Measurements from ENCODE around the gene LYRM7.
"Not testable (repeated sequence)": the region's sequence is repeated elsewhere in the genome, so short reads cannot be mapped to it uniquely, and the experiment has no call there.

LYRM7 gene

DNA sequence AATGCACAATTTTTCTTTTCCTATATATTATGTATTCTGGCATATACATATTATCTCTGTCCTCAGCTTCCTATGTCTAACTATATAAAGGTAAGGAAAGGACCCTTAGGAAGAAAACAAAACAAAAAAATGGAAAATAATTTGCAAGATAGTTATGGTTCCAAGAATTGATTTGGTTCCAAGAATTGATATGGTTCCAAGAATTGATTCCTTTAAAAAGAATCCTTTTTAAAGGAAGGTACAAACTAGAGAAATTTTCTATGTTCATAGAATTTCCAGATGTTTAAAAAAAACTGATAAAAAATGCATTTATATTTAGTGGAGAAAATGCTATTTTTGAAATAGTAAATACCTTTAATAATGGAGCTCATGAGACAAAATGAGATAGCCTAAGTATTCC, 12.1 kb downstream of the LYRM7 start:
- no peak for DNase-seq

DNA sequence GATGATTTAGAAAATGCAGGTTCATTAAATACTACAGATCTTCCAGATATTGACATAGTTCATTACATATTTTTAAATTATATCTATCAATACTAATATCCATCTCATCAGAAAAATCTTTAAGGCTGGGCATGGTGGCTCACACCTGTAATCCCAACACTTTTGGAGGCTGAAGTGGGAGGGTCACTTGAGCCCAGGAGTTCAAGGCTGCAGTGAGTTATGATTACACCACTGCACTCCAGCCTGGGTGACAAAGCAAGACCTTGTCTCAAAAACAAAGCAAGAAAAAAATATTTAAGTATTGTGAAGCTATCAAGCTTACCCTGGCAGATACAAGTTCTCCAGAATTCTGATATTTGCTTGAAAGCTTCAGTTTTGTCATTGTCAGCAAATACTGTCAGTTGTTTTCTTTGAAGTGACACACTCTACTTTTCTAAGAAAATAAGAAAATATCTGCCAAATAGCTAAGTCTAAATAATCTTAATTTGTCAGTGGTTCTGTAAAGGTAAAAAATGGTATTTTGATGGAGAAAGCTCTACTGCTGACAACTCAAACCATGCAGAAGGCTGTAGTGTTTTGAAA, 14.9 kb downstream of the LYRM7 start:
- no peak for DNase-seq

DNA sequence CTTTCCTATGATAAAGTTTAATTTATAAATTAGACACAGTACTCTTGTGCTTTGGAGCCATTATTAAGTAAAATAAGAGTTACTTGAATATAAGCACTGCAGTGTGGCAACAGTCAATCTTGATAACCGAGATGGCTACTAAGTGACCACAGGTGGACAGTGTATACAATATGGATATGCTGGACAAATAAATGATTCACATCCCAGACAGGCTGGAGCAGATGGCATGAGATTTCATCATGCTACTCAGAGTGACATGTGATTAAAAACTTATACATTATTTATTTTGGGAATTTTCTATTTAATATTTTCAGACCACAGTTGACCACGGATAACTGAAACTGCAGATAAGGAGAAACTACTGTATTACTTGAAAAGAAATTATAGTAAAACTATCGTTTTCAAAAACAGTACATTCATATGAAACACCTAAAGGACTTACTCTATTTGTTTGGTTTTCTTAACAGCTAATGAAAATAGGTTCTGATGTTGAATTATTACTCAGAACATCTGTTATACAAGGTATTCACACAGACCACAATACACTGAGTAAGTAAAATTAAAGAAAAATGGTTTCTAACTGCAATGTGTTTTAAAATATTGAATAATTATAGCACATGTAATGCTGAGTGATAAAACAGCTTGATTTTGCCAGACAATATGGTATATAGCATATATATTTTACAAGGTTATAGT, 16.0 kb downstream of the LYRM7 start:
- DNase-seq, result no peak

DNA sequence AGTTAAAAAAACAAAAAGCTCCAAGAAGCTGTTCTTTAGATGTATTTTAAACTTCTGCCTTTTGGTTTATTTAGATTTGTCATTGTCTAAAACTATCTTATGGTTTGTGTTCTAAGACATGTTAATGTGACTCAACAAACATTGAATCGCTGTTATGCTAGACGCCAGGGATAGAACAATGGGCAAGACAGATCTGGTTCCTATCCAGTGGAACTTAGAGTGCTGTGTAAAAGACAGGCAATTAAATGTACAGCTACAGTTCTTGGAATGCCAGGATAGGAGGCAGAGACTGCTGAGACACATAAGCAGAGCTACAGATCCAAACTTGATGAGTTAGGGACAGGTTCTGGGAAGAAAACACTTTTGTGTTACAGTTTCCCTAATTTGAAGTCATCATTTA, 22.4 kb downstream of the LYRM7 start:
- no peak for DNase-seq

DNA sequence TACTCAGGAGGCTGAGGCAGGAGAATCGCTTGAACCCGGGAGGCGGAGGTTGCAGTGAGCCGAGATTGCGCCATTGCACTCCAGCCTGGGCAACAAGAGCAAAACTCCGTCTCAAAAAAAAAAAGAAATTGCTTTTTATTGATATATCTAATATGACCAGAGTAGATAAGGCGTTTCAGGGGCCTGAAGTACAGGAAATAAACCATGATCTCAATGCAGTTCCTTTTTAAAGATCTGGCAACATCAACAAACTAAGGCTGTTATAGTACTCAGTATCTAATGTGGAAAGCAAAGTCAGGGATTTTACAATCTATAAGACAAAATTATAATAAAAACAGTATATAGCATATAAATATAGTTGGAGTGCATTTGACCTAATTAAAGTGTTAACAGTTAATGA, 23.2 kb downstream of the LYRM7 start:
- not testable (repeated sequence) for DNase-seq

DNA sequence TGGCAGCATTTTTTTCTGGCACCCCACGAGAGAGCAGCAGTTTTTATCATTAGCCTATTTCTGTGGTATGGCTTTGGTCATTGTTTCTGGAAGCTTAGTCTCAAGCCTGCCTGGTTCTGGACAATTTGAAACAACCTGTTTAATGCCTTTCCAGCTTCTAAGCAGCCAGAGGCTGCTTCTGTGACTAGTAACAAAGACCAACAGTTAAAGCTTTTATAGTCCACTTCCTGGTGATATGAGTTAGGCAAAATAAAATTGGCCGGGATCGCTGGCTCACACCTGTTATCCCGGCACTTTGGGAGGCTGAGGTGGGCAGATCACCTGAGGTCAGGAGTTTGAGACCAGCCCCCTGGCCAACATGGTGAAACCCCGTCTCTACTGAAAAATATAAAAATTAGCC, 24.0 kb downstream of the LYRM7 start:
- no peak for DNase-seq

DNA sequence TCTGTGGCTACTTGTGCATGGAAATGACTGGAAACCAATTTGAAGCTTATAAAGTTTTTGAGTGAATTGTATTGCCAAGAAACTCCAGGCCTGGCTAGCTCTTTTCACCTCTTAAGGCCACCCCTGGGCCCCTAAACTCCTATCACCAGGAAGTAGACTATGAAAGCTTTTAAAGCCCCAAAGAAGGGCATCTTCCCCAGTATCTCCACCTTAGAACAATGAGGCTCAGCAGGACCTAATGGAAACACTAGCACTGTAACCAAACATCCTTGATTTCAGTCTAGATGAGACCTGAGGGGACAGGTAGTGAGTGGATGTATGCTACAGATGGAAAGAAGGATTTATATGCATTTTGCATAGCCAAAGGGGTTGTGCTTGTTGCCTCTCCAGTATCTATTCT, 25.0 kb downstream of the LYRM7 start:
- DNase-seq, result no peak

DNA sequence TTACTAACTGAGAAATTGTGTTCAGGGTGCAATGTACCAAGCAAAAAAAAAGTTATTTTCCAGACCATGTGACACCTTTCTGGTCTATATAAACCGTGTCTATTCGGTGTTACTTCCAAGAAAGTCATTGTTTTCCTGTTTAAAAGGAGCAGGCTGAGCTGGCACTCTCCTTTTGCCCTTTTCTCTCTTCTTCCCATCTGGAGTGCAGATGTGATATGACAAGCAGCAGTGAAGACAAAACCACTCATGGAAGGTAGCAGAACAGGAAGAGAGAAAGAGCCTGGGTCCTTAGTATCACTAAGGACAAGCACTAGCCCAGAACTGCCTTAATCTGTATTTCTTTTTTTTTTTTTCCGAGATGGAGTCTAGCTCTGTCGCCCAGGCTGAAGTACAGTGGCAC, 25.6 kb downstream of the LYRM7 start:
- no peak for DNase-seq

DNA sequence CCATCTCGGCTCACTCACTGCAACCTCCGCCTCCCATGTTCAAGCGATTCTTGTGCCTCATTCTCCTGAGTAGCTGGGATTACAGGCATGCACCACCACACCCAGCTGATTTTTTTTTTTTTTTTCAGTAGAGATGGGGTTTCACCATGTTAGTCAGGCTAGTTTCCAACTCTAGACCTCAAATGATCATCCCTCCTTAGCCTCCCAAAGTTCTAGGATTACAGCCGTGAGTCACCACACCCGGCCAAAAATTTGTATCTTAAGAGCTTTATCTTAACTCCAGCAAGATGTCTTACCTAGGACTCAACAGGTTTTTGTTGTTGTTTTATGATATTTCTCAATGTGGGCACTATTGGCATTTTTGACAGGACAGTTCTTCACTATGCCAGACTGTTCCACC, 27.9 kb downstream of the LYRM7 start:
- DNase-seq, result no peak

DNA sequence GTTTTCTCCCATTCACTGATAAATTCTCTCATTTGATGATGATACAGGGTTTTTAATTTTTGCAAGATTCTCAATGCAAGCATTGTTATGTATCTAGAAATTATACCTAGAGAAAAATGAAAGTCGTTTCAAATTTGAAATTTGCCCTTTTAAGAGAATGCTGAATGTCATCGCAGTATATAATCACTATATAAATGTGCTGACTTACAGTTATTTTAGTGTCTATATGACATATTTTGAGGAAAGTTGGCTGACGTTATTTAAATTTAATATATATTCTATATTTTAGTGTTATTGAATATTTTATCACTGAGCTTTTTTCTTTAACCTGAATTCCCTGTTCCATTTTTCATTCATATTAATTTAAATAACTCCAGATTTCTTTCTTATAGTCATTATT, 29.8 kb downstream of the LYRM7 start:
- DNase-seq, result no peak

DNA sequence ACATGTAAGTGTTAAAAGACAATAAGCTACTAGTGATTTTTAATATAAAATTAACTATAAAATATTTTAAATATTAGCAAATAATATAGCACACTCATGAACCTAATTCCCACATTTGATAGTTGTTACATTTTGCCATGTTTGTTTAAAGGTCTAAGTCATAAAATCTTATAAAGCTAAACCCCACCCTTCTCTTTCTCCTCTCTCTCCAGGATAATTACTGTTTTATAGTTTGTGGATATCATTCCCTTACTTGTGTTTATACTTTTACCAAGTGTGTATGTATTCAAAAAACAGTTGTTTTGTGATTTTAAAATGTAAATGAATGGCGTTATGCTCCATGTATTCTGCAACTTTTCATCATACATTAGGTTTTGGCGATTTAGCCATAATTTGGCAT, 34.2 kb downstream of the LYRM7 start:
- DNase-seq, result no peak

DNA sequence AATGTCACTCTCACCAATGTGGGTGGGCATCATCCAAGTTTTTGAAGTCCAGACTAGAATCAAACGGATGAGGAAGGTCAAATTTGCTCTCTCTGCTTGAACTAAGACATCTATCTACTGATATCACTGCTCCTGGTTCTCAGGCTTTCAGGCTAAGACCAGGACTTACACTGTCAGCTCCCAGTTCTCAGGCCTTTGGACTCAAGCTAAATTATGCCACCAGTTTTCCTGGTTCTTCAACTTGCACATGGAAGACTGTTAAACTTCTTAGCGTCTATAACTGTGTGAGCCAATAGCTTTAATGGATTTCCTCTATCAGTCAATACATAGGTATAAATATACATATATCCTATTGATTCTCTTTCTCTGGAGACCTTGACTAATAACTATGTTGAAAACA, 35.3 kb downstream of the LYRM7 start:
- DNase-seq, result no peak

DNA sequence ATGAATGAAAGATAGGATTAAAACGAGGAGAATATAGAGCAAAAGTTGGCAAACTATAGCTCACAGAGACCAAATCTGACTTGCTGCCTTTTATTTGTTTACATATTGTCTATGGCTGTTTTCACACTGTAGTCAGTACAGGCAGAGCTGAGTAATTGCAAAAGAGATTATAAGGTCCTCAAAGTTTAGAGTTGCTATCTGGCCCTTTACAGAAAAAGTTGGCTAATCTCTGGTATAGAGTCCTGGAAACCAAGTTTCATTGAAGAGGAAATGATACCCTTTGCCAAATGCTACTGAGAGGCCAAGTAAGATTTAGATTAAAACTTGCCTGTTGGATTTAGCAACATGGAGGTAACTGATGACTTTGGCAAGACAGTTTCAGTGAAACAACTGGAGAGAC, 36.0 kb downstream of the LYRM7 start:
- no peak for DNase-seq

DNA sequence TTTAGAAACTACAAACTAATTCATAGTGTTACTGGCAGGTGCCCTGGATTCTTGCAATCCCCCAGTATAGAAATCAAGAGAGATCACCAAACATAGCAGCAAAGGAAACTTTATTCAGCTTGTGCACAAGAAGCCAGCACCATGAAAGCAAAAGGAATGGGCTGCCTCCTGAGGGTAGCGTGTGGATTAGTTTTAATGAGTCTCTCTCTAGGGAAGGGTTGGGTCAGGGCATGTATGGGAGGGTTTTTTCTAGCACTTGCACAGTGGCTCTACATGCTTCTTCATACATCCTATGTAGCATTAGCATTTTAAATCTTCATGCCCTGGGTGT, 38.4 kb downstream of the LYRM7 start:
- no peak for DNase-seq

DNA sequence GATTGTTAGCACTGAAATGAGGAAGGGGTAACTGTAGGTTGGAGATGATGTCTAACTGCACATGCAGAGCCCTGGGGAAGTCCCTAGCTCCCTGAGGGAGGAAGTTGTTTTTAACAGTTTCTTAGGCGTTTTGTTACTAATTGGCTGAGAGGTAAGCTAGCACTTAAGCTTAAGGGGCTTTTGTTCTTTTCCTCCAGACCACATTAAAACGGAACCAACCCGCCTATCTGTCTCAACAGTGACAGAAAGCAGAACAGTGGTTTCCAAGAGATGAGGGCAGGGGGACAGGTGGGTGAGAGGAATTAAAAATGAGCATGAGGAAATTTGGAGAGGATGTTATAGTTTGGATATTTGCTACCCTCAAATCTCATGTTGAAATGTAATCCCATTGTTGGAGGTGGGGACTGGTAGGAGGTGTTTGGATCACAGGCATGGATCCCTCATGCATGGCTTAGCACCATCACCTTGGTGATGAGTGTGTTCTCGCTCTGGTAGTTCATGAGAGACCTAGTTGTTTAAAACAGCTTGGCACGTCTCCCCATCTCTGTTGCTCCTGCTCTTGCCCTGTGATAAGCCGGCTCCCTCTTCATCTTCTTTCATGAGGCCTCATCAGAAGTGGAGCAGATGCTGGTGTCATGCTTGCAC, 38.9 kb downstream of the LYRM7 start:
- peak; percentile 68 for DNase-seq

DNA sequence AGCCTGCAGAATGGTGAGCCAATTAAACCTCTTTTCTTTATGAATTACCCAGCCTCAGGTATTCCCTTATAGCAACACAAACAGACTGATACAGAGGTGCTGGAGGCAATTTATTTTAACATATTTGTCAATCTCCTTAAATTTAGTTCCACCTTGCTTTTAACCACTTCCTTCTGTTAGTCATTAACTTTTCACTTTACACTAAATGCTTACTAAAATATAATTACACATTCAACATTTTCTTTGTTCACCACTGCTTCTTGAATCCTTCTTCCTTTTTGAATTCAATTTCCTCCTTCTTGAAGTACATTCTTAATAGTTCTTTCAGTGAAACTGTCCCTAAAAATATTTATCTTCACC, 39.4 kb downstream of the LYRM7 start:
- DNase-seq, result no peak

DNA sequence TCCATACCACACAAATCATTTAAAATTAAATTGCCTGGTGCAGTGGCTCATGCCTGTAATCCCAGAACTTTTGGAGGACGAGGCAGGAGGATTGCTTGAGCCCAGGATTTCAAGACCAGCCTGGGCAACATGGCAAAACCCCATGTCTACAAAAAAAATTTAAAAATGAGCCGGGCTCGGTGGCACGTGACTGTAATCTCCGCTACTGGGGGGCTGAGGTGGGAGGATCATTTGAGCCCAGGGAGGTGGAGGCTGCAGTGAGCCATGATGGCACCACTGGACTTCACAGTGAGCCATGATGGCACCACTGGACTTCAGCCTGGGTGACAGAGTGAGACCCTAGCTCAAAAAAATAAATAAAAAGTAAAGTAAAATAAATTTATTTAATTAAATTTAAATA, 40.9 kb downstream of the LYRM7 start:
- no peak for DNase-seq

DNA sequence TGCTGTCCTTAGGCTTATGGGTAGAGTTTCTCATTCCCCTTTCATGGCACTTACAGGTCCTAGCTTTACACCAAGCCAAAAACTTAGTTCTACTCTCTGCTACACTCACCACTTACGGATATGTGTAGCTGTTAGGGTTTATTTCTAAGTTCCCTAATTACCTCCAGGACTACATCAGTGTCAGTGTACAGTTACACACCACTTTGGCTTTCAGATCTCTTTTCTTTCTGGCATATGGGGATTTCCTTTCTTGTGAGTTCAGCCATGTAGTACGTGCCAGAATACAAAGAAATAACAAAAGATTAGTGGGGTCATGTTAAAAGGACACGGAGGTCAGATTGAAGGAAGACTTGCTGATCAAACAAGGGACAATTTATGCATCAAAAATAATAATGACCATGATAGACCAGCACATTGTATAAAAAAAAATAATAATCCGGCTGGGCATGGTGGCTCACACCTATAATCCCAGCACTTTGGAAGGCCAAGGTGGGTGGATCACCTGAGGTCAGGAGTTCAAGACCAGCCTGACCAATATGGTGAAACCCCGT, 41.8 kb downstream of the LYRM7 start:
- no peak for DNase-seq

DNA sequence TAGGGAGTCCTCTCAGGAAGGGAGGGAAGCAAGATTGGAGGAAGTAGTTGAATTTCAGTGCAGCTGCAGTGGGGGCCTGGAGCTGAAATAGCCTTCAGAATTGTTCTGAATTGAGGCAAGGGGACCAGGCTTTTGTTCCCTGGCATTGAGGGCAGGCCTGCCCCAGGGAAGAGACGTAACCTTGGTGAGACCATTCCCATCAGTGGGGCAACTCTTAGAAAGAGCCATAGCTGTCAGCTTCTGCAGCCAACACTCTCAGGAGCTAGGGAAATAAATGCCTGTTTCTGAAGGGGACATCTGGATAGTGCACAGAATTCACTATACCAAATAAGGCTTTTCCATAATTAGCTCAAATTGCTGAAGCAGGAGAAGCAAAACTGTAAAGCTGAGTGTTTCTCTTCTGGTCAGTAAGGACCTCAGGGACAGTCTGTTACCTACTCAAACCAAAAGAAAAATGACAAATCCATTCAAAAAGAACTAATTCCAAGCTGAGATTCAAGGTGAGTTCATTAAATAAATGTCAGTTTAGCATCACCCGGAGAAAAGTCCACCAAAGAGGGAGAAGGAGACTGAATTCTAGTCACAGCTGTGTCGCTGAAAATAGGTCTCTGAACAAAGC, 44.0 kb downstream of the LYRM7 start:
- no peak for DNase-seq

DNA sequence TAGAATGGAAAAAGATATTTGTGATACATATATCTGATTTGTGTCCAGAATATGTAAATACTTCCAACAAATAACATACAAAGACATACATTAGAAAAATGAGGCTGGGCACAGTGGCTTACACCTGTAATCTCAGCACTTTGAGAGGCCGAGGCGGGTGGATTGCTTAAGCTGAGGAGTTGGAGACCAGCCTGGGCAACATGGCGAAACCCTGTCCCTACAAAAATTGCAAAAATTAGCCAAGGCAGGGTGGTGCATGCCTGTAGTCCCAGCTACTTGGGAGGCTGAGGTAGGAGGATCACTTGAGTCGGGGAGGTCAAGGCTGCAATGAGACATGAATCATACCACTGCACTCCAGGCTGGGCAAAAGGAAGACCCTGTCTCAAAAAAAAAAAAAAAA, 47.0 kb downstream of the LYRM7 start:
- no peak for DNase-seq

DNA sequence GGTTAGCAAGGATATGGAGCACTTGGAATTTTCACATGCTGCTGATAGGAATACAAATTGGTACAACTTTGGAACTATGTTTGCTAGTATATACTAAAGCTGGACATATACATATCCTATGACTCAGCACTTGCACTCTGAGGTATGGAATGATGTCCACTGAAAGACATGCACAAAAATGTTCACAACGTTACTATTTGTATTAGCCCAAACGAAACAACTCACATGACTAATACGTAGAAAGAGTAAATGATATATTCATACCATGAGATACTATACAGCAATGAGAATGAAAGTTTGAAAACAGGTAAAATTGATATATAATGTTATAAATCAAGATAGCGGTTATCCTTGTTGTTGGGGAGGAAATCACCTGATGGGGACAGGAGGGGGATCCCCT, 47.6 kb downstream of the LYRM7 start:
- DNase-seq, result no peak

DNA sequence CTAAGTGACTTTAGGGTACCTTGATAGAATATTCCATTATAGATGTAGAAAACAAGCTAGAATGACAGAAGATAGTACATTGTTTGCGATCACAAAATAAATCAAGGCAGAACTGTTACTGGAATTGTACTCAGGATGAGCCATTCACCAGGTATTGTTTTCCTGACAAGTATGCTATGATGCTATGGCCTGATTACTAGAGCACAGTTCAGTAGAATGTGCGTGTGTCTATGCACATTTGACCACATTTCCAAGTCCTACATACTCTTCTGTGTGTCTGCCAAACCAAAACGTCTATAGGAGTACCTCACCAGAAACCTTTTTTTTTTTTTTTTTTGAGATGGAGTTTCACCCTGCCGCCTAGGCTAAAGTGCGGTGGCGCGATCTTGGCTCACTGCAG, 49.8 kb downstream of the LYRM7 start:
- no peak for DNase-seq

DNA sequence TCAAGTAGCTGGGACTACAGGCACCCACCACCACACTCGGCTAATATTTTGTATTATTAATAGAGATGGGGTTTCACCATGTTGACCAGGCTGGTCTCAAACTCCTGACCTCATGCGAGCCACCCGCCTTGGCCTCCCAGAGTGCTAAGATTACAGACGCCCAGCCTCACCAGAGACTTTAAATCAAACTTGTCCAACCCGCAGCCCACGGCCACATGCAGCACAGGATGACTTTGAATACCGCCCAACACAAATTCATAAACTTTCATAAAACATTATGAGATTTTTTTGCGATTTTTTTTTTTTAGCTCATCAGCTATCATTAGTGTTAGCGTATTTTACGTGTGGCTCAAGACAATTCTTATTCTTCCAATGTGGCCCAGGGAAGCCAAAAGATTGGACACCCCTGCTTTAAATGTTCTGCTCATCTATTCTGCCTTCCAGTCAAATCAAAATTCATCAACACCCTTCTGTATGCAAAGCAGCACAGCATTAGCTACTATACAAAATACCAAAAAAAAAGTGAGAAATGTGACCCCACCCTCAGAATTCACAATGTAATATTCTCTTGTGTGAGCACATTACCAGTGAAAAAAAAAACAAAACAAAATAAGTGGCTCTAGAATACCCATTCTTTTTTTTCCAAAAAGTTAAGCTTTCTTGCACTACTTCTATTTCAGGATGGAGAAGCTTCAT, 50.4 kb downstream of the LYRM7 start:
- no peak for DNase-seq

DNA sequence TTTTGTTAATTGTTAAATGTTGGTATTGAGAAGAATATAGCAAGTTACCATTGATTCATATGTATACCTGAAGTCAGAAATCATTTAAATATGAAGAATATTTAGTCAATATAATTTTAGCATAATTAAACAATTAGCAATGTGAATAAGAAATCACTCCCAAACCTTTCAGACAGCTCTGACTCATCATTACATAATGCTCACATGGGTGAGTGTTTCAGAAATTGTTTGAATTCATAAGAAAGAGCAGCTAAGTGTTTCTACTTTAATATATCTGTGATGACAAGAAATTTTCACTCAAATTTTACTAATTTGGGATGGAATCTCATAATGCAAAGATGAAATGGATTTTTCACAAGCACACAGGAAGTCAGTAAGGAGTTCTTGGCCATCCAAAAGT, 51.1 kb downstream of the LYRM7 start:
- no peak for DNase-seq
